HG03565 (cell line): ENCODE measurements around the gene ENSA.
A peak's percentile ranks its signal among the peaks of the same experiment; 100 is the strongest.
"Not testable (repeated sequence)": the region's sequence is repeated elsewhere in the genome, so short reads cannot be mapped to it uniquely, and the experiment has no call there.

Experiments used
- ATAC-seq: cut with Tn5 transposase; IDR thresholded peaks from one replicate; pipeline ENCODE4 v1.9.1; 2021; ENCODE audit warnings: mild to moderate bottlenecking, moderate library complexity; ENCODE audit not compliant: unreplicated experiment

Gene ENSA

GRCh38 chr1:150581962-150582361 lies 47.5 kb downstream of the ENSA start:
- ATAC-seq = not testable (repeated sequence)

- not testable (repeated sequence) for ATAC-seq
Measured at GRCh38 chr1:150581437-150581836, 48.0 kb downstream of the ENSA start.

DNA sequence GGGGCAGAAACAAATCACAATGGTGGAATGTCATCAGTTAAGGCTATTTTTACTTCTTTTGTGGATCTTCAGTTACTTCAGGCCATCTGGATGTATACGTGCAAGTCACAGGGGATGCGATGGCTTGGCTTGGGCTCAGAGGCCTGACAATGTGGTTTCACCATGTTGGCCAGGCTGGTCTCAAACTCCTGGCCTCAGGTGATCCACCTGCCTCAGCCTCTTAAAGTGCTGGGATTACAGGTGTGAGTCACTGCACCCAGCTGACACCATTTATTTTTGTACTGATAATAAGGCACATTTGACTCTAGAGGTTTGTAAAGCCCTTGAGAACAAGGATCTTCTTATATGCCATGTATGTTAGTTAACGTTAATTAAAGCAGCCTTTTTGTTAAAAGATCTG lies 48.4 kb downstream of the ENSA start:
- not testable (repeated sequence) for ATAC-seq

- ATAC-seq = no peak
Measured at GRCh38 chr1:150579945-150580642, 49.3 kb downstream of the ENSA start.

DNA sequence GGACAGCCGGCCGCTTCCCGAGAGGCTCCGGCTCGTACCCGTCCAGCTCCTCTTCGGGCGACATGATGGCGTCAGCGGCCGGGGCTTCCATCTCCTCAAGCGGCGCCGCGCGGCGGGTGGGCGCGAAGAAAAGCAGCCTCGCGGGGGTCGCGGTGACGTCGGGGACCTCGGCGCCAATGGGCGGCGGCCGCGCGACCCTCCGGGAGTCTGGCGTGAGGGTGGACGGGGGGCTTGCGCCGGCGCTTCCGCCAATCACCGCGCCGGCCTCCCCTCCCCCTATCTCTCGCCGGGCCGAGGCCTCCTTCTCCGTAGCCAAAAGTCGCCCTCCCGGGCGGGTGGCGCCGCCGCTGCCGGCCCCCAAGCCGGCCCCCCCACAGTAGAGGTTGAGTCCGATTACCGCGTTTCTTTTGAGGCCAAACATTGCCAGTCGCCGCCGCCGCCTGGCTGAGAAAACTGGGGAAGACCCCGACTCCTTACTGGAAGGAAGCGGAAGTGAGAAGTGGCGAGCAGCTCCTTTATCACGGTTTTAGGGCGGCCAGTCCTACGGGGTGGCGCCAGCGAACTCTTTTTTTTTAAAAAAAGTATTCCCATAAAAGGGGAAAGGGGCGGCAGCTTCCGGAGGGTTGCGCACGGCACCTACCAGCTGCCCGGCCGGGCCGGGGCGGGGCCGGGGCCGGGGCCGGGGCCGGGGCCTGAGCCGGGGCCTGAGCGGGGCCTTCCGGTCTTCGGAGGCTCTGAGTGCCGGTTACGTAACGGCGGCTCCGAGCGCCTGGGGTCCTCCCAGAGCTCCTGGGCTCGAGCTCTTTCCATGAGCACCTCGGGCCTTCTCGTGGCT lies 50.1 kb downstream of the ENSA start, which contains the start of gene MCL1:
Gene MCL1 (minus strand): TSS at position 501 of the 835 bp plus-strand sequence. CDS start 80 bp downstream, at position 421.
- peak; percentile 80 for ATAC-seq

DNA sequence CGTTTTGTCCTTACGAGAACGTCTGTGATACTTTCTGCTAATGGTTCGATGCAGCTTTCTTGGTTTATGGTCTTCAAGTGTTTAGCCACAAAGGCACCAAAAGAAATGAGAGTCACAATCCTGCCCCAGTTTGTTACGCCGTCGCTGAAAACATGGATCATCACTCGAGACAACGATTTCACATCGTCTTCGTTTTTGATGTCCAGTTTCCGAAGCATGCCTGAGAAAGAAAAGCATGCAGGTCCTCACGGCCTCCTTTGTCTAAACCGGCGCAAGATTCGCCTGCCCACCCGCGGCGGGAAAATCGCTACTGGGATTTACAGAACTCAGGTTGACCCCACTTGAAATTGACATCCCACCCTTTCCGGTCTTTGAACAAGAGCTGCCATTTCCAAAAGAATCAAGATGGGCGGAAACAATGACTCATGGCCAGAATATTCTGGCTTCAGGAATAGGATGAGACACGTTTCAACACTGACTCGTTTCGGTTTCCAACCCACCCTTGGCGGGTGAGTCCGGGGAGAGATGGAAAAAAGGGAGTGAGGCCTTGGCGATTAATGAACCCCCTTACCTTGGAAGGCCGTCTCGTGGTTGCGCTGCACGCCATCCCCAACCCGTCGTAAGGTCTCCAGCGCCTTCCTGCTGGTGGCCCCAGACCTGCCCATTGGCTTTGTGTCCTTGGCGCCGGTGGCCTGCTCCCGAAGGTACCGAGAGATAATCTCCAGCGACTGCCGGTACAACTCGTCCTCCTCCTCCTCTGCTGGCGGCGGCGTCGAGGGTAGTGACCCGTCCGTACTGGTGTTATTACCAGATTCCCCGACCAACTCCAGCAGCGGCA lies 50.9 kb downstream of the ENSA start:
- ATAC-seq = no peak

DNA sequence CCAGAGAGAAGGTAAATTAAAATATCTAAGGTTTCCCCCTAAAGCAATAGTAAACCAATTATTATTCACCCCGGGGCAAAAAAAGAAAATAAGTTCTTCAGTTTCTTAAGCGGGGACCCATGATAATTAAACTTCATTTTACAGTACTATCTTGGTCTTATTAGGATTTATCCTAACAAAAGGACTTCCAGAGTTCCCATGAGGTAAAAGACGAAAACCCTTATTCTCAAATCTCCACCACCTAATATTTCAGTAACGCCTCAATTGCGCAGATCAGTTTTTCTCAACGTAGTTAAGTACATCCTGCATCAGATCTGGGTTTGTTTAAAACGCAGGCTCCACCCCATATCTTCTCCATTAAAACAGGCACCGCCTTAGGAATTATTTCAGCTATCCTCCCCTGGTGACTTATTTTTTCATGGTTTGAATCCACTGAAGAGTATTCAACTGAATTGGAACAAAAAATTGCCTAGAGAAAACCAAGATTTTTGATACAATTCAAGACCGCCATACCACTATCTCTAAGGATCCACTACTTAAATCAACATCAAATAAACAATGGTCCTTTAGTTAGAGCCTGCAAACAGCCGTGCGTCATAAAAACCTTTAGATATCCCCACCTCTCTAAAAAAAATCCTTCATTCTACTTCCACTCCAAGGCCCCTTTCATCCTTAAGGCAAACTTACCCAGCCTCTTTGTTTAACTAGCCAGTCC lies 51.7 kb downstream of the ENSA start:
- ATAC-seq = no peak

GRCh38 chr1:150576794-150577556 lies 52.4 kb downstream of the ENSA start:
- ATAC-seq = no peak

- no peak for ATAC-seq
Measured at GRCh38 chr1:150576367-150576711, 53.1 kb downstream of the ENSA start.

- no peak for ATAC-seq
Measured at GRCh38 chr1:150575518-150576366, 53.7 kb downstream of the ENSA start.

DNA sequence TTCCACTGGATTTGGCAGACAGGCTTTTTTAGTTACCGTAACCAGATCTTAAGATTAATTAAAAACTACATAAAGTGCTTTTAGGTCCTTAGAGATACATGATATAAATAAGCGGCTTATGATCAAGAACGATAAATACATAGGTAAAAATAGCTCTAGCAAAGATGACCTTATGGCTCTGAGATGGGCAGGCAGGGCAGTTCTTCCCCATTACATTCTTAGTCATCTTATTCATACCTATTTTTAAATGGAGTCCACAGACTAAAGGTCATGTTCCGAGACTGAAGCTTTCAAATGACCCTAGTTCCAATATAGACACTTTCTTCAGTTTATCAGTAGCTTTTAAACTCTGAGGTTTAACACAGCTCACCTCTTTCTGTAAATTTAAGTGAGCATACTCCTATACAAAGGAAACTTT lies 54.3 kb downstream of the ENSA start:
- ATAC-seq = no peak

DNA sequence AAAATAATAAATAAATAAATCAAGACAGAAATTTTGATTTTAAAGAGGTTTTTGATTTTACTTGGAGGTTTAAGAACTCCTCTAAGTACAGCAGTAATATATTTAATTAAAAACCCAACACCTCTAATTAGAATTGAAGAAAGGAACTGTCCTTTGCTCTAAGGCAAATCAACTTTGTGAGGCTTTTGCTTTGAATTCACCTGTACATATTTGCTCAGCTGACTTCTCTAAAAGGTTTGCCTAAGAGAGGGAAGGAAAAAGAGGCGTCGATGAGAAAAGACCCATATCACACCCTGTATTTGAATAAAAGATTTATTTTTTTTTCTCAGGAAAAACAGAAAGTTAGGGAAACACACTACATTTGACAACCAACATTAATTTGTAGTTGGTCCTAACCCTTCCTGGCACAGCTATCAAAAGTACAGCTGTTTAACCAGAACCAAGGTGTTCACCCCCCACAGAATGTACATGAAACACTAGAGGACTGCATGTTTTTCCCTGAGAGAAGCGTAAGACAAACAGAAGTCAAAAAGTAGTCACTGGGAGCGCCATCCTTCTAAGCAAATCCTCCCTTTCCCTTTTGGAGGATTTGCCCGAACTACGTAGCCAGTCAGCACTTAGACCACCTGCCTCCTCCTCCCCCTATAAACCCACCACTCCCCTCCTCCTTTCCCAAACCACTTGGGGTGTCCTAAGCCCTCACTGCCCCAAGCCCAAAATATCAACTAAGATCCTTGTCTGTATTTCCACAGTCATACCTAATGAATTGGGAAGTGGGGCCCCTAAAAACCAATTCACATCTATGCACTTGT lies 54.9 kb downstream of the ENSA start:
- ATAC-seq = no peak

GRCh38 chr1:150573648-150574071 lies 55.8 kb downstream of the ENSA start:
- not testable (repeated sequence) for ATAC-seq

DNA sequence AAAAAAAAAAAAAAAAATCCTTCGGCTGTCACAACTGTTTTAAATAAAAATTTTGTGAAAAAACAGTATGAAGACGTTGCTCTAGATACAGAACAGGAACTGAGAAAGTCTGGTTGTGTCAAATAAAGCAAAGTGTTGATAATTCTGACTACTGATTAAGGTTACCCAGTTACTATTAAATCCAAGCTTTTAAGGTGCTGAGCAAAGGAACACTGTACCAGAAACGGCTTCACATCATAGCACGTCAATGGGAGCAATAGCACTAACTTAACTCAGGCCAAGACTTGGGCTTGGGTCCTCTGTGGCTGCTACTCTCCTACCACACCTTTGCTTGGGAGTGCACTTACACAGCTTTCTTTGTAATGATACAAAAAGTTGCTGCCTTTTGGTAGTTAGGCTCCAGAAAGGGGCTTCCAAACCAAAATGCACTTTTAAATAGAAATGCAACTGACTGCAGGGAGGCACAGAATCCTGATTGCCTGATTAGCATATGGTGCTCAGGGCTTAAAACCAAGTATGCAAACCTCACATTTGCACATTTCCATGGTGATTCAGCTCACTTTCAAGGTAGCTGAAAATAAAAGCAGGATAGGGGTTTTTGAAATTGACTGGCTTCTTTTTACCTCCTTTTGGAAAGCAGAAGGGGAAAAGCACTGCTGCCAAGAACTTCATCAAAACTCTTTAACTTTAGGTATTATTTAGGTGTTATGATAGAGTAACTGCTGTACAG lies 56.3 kb downstream of the ENSA start:
- ATAC-seq = no peak
